Globus pallidus (tissue), 1 donor: ENCODE measurements around the gene CLEC14A.

Experiments
- DNase-seq: peaks from one replicate; pipeline ENCODE4 v3.0.0-alpha.2; 2015; ENCODE audit warnings: low spot score

CLEC14A gene

DNA sequence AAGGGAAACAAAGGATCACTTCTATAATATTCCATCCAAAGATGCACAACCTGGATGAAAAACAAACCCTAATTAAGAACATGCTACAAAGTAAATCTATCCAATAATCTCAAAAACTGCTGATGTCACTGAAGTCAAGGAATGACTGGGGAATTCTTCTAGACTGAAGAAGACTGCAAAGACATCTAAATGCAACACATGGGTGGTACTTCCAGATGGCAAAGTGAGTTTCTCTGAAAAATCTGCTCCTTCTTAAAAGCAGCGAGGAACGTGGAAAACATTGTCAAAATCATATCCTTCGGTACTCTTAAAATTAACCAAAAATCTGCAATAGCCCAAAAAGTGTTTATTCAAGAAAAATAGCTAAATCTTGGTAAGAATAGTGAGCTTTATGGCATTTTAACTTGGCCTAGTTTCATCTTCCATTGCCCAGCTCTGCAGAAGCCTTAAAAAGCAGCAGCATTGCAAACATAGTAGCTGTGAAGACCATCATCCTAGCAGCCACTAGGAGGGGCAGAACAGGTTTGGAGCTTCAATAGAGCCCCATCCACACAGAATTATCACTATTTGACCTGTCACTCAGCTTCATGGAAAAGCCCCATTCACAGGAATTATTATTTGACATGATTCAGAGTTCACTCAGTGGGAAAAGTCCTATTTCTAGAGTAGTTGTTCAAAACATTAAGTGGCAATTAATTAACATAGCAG is 7.4 kb downstream of the CLEC14A start:
- no peak for DNase-seq

DNA sequence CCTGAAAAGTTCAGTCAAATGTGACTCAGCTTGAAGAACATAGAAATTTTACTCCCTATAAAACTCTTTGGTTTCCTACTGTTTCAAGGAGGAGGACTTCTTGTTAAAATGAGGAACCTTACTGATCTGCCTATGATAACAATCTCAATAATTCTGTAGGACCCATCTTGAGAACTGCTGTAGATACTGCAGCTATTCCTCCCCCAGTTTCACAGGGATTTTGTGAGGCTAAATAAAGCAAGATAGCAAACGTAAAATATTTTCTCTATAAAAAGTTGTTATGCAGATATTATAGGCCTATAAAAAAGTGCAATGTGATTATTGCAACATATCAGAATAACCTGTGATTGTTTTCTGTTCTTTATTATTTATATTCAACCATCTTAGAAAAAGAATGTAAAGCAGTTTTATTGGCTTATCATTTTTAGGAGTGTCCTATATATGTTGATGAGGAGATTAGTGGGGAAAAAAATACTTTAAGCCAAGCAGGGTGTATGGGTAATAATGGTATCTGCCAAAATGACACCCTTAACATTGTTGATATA is 12.1 kb downstream of the CLEC14A start:
- DNase-seq = no peak

DNA sequence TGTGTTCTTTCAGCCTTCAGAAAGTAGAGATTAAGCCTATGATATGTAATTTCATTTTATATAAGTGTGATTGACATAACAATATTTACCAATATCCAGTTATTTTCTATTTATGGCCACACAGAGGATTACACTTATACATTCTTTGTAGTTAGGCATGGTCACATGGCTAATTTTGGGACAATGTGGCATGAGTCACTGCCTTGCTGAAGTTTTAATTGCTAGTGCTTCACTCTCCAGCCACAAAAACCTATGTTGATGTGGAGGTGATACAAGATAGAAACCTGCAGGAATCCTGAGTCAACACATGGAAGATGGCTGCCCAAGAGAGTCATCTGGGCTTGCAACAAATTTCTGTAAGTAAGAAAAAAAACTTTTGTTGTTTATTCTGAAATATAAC is 17.0 kb downstream of the CLEC14A start:
- no peak for DNase-seq

DNA sequence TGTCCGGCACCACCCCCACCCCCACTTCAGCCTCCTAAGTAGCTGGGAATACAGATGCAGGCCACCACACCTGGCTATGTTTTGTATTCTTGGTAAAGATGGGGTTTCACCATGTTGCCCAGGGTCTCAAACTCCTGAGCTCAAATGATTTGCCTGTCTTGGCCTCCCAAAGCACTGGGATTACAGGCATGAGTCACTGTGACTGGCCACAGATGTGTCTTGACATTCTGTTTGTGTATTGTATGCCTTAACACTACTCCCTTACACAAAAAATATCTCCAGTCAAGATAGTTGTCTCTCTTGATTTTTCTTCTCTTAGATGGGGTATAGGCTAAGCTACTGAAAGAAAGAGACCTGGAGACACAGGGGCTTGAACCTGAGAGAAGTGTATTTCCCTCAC is 17.6 kb downstream of the CLEC14A start:
- DNase-seq = no peak

DNA sequence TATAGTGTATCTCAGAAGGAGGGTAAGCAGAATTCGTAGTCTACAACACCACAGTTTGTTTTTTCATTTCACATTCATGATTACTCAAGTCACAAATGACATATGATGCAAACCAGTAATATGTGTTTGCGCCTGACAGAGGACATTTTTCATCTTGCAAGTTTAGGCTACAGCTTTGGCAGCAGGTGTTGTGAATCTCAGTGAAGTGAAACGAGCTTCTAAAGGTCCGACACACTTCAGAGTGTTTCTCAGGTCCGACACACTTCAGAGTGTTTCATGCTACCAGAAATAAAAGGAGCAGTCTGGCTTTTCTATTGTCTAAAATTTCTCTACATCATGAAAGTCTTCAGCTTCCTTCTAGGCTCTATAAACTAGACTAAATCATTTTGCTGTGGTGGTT is 22.7 kb downstream of the CLEC14A start:
- no peak for DNase-seq

DNA sequence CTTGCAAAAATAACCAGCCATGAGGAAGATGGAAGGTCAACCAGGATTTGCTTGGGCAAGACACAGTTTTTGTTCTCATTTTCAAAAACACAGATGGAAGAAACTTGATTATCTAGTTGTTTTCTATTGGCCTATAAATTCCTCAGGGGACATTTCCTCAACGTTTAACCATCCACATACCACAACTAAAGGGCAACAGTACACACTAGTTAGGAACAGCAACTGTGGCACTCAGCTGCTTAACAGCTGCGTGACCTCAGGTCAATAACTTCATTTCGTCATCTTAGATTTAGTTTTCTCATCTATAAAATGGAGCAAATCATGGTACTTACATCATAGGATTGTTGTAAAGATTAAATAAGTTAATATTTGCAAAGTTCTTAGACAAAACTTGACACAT is 29.5 kb downstream of the CLEC14A start:
- DNase-seq = no peak

DNA sequence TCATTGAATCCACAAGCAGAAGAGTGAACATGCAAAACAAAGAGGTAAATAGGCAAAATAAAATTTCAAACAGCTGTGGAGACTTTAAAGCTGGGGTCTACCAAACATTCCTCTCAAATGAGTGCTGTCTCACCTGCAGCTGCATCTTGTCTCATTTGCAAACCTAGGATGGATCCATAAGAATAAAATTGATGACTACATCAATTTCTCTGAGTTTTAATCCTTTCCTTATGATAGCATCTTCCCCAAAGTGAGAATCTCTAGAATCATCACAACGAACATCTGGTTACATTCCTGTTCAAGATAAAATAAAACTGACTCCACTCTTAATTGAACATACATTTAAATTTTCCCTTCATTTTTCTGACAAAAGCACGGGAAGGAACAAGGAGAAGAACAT is 29.9 kb downstream of the CLEC14A start:
- no peak for DNase-seq

DNA sequence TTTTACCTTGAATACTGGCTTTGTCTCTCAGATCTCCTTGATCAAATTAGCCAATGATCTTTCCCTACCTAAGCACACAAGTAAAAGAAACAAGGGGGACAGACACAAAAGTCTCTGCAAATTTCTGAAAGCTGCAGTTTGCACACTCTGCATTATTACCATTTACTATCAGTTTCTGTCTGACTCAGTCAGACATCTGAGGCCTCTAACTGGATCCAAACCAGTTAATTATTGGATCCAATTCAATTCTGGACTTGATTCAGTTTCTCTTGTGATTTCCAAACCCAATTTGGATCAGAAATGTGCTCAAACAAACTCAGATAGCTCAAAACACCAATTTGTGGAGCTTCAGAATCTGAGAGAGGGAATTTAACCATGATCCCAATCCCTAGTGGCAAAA is 31.6 kb downstream of the CLEC14A start:
- DNase-seq = no peak

DNA sequence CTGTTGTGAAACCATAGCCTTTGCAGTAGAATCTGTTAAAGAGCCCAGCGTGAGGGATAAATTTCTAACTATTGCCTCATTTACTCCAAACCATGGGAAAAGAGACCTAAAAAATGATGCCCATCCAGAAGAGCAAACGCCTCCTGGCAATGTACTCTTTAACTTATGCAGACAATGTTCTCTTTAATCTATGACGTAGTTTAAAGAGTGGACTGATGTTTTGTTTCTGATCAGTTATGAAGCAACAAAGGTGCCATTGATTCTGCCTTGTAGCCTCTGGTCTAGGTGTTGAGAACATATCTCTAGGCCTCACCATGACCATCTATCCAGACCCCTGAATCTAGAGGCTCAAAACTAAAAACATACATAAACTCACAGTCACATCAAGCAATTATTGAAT is 34.8 kb downstream of the CLEC14A start:
- DNase-seq = no peak

DNA sequence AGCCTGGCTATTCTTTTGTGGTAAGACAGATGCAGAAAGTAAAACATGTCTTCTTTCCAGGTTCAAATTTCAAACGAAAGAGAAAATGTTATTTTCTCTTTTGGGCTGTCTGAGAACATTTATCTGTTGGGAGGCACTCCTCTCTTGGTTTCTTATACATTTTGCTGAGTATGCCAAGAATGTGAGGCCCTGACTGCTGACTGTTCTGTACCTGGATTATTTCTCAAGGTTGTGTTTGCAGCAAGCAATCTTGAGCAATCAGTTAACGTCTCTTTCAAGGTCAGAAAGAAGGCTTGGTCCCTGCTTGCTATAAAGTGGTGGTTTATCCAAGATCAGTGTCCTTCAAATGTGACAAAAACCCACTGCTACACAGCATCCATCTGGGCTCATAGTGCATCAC is 38.3 kb downstream of the CLEC14A start:
- DNase-seq = no peak

DNA sequence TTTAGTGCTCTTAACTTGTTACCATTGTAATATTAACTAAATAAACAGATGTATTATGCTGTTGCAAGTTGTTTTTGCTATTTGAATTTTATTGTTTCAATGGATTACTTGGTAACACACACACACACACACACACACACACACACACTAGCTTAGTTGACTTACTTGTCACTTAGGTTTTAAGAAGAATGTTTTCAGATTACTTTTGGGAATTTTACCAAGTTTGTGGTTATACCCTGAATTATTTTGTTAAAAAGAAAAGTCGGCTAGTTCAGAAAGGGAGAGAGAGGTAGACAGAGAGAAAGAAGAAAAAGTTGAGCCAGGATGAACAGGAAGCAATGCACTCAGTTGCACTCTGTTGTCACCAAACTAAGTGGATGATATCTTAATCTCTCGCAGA is 42.9 kb downstream of the CLEC14A start:
- DNase-seq = no peak

DNA sequence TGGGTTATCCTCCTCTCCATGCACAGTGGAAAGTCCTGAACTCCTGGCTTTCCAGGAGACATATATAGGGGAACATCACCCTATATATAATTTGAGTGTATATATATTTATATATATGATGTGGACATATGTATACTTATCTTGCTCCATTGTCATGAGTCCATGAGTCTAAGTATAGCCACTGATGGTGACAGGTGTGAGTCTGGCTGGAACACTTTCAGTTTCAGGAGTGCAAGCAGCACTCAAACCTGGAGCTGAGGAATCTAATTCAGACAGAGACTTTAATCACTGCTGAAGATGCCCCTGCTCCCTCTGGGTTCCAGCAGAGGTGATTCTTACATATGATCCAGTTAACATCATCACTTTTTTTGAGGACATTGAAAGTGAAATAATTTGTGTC is 43.8 kb downstream of the CLEC14A start:
- DNase-seq = no peak

DNA sequence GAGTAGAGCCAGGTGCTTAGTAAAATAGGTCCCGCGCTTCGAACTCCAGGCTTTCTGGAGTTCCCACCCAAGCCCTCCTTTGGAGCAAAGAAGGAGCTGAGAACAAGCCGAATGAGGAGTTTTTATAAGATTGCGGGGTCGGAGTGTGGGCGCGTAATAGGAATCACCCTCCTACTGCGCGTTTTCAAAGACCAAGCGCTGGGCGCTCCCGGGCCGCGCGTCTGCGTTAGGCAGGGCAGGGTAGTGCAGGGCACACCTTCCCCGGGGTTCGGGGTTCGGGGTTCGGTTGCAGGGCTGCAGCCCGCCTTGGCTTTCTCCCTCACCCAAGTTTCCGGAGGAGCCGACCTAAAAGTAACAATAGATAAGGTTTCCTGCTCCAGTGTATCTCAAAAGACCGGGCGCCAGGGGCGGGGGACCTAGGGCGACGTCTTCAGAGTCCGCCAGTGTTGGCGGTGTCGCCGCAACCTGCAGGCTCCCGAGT is 44.6 kb downstream of the CLEC14A start:
- DNase-seq = no peak

DNA sequence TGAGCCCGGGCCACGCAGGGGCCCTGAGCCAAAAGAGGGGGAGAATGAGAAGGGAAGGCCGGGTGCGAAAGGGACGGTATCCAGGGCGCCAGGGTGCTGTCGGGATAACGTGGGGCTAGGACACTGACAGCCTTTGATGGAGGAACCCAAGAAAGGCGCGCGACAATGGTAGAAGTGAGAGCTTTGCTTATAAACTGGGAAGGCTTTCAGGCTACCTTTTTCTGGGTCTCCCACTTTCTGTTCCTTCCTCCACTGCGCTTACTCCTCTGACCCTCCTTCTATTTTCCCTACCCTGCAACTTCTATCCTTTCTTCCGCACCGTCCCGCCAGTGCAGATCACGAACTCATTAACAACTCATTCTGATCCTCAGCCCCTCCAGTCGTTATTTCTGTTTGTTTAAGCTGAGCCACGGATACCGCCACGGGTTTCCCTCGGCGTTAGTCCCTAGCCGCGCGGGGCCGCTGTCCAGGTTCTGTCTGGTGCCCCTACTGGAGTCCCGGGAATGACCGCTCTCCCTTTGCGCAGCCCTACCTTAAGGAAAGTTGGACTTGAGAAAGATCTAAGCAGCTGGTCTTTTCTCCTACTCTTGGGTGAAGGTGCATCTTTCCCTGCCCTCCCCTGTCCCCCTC is 45.2 kb downstream of the CLEC14A start:
- no peak for DNase-seq

DNA sequence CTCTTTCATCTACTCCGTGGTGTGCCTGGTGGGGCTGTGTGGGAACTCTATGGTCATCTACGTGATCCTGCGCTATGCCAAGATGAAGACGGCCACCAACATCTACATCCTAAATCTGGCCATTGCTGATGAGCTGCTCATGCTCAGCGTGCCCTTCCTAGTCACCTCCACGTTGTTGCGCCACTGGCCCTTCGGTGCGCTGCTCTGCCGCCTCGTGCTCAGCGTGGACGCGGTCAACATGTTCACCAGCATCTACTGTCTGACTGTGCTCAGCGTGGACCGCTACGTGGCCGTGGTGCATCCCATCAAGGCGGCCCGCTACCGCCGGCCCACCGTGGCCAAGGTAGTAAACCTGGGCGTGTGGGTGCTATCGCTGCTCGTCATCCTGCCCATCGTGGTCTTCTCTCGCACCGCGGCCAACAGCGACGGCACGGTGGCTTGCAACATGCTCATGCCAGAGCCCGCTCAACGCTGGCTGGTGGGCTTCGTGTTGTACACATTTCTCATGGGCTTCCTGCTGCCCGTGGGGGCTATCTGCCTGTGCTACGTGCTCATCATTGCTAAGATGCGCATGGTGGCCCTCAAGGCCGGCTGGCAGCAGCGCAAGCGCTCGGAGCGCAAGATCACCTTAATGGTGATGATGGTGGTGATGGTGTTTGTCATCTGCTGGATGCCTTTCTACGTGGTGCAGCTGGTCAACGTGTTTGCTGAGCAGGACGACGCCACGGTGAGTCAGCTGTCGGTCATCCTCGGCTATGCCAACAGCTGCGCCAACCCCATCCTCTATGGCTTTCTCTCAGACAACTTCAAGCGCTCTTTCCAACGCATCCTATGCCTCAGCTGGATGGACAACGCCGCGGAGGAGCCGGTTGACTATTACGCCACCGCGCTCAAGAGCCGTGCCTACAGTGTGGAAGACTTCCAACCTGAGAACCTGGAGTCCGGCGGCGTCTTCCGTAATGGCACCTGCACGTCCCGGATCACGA is 46.0 kb downstream of the CLEC14A start:
- no peak for DNase-seq

DNA sequence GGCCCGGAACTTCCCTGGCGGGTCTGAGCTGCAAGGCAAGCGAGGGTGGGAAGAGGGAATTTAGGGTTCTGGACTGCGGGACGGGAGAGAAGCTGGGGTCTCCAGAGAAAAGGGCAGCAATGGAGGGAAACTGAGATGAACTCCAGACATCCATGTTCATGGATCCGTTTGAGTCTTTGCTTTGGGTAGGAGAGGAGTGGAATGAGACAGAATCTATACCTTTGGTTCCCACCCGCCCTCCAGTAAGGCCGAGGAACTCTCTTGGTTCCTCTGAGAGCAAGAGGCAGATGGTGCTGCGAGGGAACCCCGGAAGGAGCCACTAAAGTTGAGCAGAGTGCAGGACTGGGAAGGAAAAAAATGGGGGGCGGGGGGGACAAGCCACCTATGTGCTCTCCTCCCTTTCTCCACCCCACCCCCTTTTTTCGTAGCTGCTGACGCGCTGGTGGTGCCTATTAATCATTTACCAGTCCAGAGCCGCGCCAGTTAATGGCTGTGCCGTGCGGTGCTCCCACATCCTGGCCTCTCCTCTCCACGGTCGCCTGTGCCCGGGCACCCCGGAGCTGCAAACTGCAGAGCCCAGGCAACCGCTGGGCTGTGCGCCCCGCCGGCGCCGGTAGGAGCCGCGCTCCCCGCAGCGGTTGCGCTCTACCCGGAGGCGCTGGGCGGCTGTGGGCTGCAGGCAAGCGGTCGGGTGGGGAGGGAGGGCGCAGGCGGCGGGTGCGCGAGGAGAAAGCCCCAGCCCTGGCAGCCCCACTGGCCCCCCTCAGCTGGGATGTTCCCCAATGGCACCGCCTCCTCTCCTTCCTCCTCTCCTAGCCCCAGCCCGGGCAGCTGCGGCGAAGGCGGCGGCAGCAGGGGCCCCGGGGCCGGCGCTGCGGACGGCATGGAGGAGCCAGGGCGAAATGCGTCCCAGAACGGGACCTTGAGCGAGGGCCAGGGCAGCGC is 47.0 kb downstream of the CLEC14A start:
- DNase-seq = no peak

DNA sequence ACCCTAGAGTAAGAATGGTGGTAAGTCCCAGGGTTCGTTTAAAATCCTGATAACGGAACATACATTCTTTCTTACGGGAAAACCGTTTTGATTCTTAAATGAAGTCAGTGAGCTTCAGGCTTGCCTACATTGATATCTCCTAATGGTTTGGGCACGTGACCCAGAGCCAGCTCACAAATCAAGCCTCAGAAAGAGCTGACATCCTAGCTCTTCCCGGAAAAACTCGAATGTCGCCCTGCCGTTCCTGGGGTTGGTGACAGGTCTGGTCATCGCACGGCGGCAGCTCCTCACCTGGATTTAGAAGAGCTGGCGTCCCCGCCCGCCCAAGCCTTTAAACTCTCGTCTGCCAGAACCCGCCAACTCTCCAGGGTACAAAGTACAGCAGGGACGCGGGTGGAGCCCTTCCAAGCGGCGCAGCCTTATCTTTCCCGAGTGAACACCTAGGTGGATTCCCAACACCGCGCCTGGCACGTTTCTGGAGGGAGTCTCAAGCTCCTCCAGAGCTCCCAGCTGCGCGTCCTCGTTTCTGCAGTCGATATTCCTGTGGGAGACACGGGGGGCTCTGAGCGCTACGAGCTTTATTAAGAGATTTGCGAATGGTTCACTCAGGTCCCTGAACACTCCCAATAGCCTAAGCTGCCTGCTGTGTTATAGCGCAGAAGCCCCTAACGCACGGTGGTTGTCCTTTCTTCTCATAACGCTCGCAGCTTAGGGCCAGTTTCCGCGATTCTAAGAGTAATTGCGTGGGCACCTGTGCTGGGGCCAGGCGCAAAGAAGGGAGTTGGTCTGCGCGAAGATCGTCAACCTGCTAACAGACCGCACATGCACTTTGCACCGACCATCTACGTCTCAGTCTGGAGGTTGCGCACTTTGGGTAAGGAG is 47.9 kb downstream of the CLEC14A start, which contains the start of gene SSTR1:
Gene SSTR1 (plus strand): TSS at position 169 of the 882 bp plus-strand sequence. CDS start 1,486 bp downstream, outside the sequence.
- no peak for DNase-seq

DNA sequence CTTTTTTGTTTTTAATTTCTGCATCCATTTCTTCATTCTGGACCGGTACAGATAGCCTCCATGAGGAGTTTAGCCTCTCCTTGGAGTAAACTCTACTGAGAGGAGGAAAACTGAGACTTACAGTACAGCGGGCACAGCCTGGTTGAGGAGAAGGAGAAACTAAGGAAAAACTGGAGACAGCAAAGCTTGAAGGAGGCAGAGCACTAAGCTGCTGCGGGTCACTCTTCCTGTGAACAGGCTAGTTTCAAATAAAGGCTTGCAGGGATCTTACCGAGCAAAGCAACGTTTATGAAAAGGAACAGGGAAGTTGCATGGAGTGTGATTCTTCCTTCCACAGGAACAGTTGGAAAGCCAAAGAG is 48.5 kb downstream of the CLEC14A start:
- no peak for DNase-seq

DNA sequence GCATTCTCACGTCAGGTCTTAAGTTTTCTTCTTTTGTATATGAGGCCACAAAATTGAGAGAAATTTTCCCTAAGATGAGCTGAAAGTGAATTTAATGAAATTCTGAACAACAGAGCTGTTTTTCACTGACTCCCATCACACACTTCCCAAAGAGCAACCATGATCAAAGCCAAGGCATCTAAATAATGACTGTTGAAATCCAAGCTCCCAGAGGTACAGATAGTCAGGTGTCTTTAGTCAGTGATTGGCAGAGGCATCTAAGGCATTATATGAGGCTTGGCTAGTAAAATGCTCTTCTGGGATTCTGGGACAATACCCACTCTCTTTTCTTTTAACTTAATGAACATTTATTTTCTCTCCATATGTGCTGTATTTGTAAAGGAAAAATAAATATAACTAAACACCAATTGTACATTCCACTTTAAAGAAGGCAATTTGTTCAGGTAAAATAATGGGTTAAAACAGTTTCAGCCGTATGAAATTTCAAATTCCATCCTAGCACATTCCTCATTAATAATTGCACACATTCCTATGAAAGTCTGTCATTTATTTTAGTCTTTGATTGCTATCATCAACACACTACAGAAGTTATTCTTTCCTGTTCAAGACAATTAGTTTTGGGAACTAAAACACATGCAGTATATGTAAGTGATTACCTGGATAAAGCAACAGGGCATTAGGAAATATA is 49.1 kb downstream of the CLEC14A start:
- DNase-seq = no peak
